SK-N-SH (cell line): ENCODE measurements around the gene OR8G5. TPM values are rescaled to one million over a fixed set of nuclear protein-coding genes. Genes with fewer than 3 reads are reported as not detected.

Experiments used
- CTCF ChIA-PET: fragments of 300-600, 350-600 bp; formaldehyde crosslinking; extraction: SDS; loops from one replicate; lab custom pipeline; 2021; lab: Yijun Ruan, JAX
- POLR2A ChIA-PET: fragments of 350-600 bp; sonication (Branson Sonifier 250); formaldehyde crosslinking; extraction: SDS; loops from one replicate; lab custom pipeline; 2020; ENCODE audit warnings: antibody characterized with exemption, inconsistent platforms; lab: Yijun Ruan, JAX
- DNase-seq: peaks from one replicate; pipeline ENCODE4 v3.0.0; 2012
- H2AFZ ChIP-seq: fragments of 200-600 bp; sonication (generic); 2 replicates; pipeline ENCODE4 v1.8.1; 2016; ENCODE audit warnings: antibody characterized with exemption, mild to moderate bottlenecking, low read depth
- H3F3A ChIP-seq: fragments of 200-600 bp; sonication (generic); replicated peaks from 2 replicates; pipeline ENCODE3; 2016; ENCODE audit warnings: antibody characterized with exemption, mild to moderate bottlenecking; ENCODE audit not compliant: insufficient read depth
- H3K27ac ChIP-seq, 2 experiments: fragments of 200-500 bp in 1 of 2; fragments of 200-600 bp in 1 of 2; sonication (Bioruptor generic) in 1 of 2; sonication (generic), shearing (Covaris generic) in 1 of 2; 2 replicates each; pipeline versions ENCODE4 v1.5.1 to v1.6.1; 2014 to 2016; ENCODE audit warnings: low read depth in 2 of 2, inconsistent platforms in 1 of 2, low read length in 1 of 2, mild to moderate bottlenecking in 1 of 2, mixed read lengths in 1 of 2
- H3K27me3 ChIP-seq: fragments of 200-600 bp; sonication (generic), shearing (Covaris generic); 2 replicates; pipeline ENCODE4 v1.6.1; 2016; ENCODE audit warnings: mixed run types; ENCODE audit not compliant: insufficient read depth
- H3K36me3 ChIP-seq, 2 experiments: fragments of 200-500 bp in 1 of 2; fragments of 200-600 bp in 1 of 2; sonication (Bioruptor generic) in 1 of 2; sonication (generic) in 1 of 2; replicated peaks in 1 of 2; 2 replicates each; pipeline versions ENCODE3 to v1.5.1; 2014 to 2016; ENCODE audit warnings: low read length in 1 of 2, mild to moderate bottlenecking in 1 of 2; ENCODE audit not compliant: insufficient read depth in 2 of 2, control insufficient read depth in 1 of 2
- H3K4me1 ChIP-seq, 2 experiments: fragments of 200-500 bp in 1 of 2; fragments of 200-600 bp in 1 of 2; sonication (Bioruptor generic) in 1 of 2; sonication (generic), shearing (Covaris generic) in 1 of 2; 2 replicates each; pipeline versions ENCODE4 v1.5.1 to v1.6.1; 2014 to 2016; ENCODE audit warnings: low read depth in 1 of 2, low read length in 1 of 2, mixed run types in 1 of 2; ENCODE audit not compliant: insufficient read depth in 2 of 2, control insufficient read depth in 1 of 2
- H3K4me2 ChIP-seq: fragments of 200-600 bp; sonication (generic), shearing (Covaris generic); 2 replicates; pipeline ENCODE4 v1.6.1; 2017; ENCODE audit warnings: mixed run types
- H3K4me3 ChIP-seq, 2 experiments: fragments of 200-500 bp in 1 of 2; fragments of 200-600 bp in 1 of 2; sonication (Bioruptor generic) in 1 of 2; sonication (generic), shearing (Covaris generic) in 1 of 2; 2 replicates each; pipeline versions ENCODE4 v1.5.1 to v1.8.1; 2014 to 2016; ENCODE audit warnings: low read depth in 2 of 2, inconsistent platforms in 1 of 2, low read length in 1 of 2, mild to moderate bottlenecking in 1 of 2, mixed read lengths in 1 of 2, moderate library complexity in 1 of 2
- H3K79me2 ChIP-seq: fragments of 200-600 bp; sonication (generic); 2 replicates; pipeline ENCODE4 v1.8.1; 2017; ENCODE audit warnings: mild to moderate bottlenecking; ENCODE audit not compliant: insufficient read depth
- H3K9ac ChIP-seq: fragments of 200-600 bp; sonication (generic); 2 replicates; pipeline ENCODE4 v1.6.1; 2017; ENCODE audit warnings: mixed run types
- H3K9me2 ChIP-seq: fragments of 200-600 bp; sonication (generic); 2 replicates; pipeline ENCODE4 v1.6.1; 2017; ENCODE audit warnings: mixed run types
- H3K9me3 ChIP-seq: fragments of 200-600 bp; sonication (generic); 2 replicates; pipeline ENCODE4 v1.6.1; 2017; ENCODE audit warnings: mixed run types, mild to moderate bottlenecking, moderate library complexity
- H4K20me1 ChIP-seq: fragments of 200-600 bp; sonication (generic); 2 replicates; pipeline ENCODE4 v1.6.1; 2017; ENCODE audit warnings: mild to moderate bottlenecking, mixed run types; ENCODE audit not compliant: insufficient read depth
- CHD2 ChIP-seq: fragments of 150-350 bp; IDR thresholded peaks from 2 replicates; pipeline ENCODE4 v1.6.1; 2018; ENCODE audit warnings: low read length; ENCODE audit not compliant: partially characterized antibody
- CTCF ChIP-seq: fragments of 200-600 bp; sonication (generic); IDR thresholded peaks from 2 replicates; pipeline ENCODE4 v1.6.1; 2017; ENCODE audit warnings: antibody characterized with exemption, mild to moderate bottlenecking, moderate library complexity
- ELF1 ChIP-seq: IDR thresholded peaks from 2 replicates; pipeline ENCODE4 v1.4.0; 2012
- FOSL2 ChIP-seq: IDR thresholded peaks from 2 replicates; pipeline ENCODE4 v1.4.0; 2012; ENCODE audit warnings: low read depth, mild to moderate bottlenecking, moderate library complexity, borderline replicate concordance
- FOXM1 ChIP-seq: IDR thresholded peaks from 2 replicates; pipeline ENCODE4 v1.4.0; 2012; ENCODE audit warnings: low read depth, mild to moderate bottlenecking
- GABPA ChIP-seq: IDR thresholded peaks from 2 replicates; pipeline ENCODE4 v1.4.0; 2012; ENCODE audit warnings: low read depth, mild to moderate bottlenecking
- GATA2 ChIP-seq: sonication (generic); formaldehyde crosslinking; IDR thresholded peaks from 2 replicates; pipeline ENCODE4 v1.5.0; 2020; ENCODE audit warnings: mild to moderate bottlenecking, missing genetic modification reagents
- IRF3 ChIP-seq: fragments of 150-350 bp; IDR thresholded peaks from 2 replicates; pipeline ENCODE4 v1.6.1; 2016; ENCODE audit warnings: mild to moderate bottlenecking, low read depth, low read length
- MAX ChIP-seq: IDR thresholded peaks from 2 replicates; pipeline ENCODE4 v1.4.0; 2012; ENCODE audit warnings: low read depth
- MXI1 ChIP-seq: IDR thresholded peaks from 2 replicates; pipeline ENCODE4 v1.6.1; 2012; ENCODE audit warnings: mild to moderate bottlenecking, low read depth, low read length, improper control_type of control experiment
- NFIC ChIP-seq: IDR thresholded peaks from 2 replicates; pipeline ENCODE4 v1.4.0; 2012; ENCODE audit warnings: borderline replicate concordance
- NRF1 ChIP-seq: IDR thresholded peaks from 2 replicates; pipeline ENCODE4 v1.6.1; 2012; ENCODE audit warnings: low read depth, mild to moderate bottlenecking, low read length
- POLR2AphosphoS5 ChIP-seq: IDR thresholded peaks from 2 replicates; pipeline ENCODE4 v1.6.1; 2012; ENCODE audit warnings: low read depth, low read length
- RCOR1 ChIP-seq: fragments of 150-350 bp; IDR thresholded peaks from 2 replicates; pipeline ENCODE4 v1.6.1; 2017; ENCODE audit warnings: antibody characterized with exemption, low read length
- RXRA ChIP-seq: IDR thresholded peaks from 2 replicates; pipeline ENCODE4 v1.4.0; 2012; ENCODE audit warnings: low read depth, mild to moderate bottlenecking, borderline replicate concordance
- SIN3A ChIP-seq: IDR thresholded peaks from 2 replicates; pipeline ENCODE4 v1.6.1; 2012; ENCODE audit warnings: low read depth, mild to moderate bottlenecking, low read length, moderate library complexity, borderline replicate concordance
- SMC3 ChIP-seq: IDR thresholded peaks from 2 replicates; pipeline ENCODE4 v1.6.1; 2012; ENCODE audit warnings: low read depth, low read length, improper control_type of control experiment
- TCF12 ChIP-seq: IDR thresholded peaks from 2 replicates; pipeline ENCODE4 v1.4.0; 2012
- YY1 ChIP-seq: IDR thresholded peaks from 2 replicates; pipeline ENCODE4 v1.4.0; 2012; ENCODE audit warnings: low read depth, mild to moderate bottlenecking
- WGBS: methylation state at CpG from one replicate; pipeline ENCODE4 v1.1.6; 2017; ENCODE audit warnings: low lambda C conversion rate; 5-methylcytosine and 5-hydroxymethylcytosine counted together
- polyA plus RNA-seq, 3 experiments: library from polyadenylated mRNA; depleted of rRNA; stranded (reverse); fragments of >200 nt; gene quantifications; 2 replicates each; pipeline ENCODE4 v1.2.3, GENCODE V29; 2012
- TF ChIP-seq, protein P1 (sequence below): fragments of 150-350 bp; IDR thresholded peaks from 2 replicates; pipeline ENCODE4 v1.6.1; 2017; ENCODE audit warnings: antibody characterized with exemption, low read length, low read depth, borderline replicate concordance

OR8G5 gene
- polyA plus RNA-seq, 1 of the 3 experiments (the other 2 are of a cell fraction) = not detected

- H3K4me1 ChIP-seq = no peaks in the 10 kb centered on the region
- TF ChIP-seq YY1 = no peak
- no peak for TF ChIP-seq SIN3A
- no peak for TF ChIP-seq NRF1
- no peak for TF ChIP-seq GATA2 (CRISPR knock-in tag)
- TF ChIP-seq CTCF = no peak
- no peak for TF ChIP-seq IRF3
- TF ChIP-seq ELF1 = no peak
- TF ChIP-seq GABPA = no peak
- TF ChIP-seq FOSL2 = no peak
- TF ChIP-seq RCOR1 = no peak
- TF ChIP-seq SMC3 = no peak
- no peaks in the 10 kb centered on the region for H3K79me2 ChIP-seq
- no peaks in the 10 kb centered on the region for H3K36me3 ChIP-seq
- WGBS = 45% methylated on average over 5 of the region's 5 CpGs
- no peak overlapping the region for H3K9ac ChIP-seq
- H3K9me3 ChIP-seq = no peaks in the 10 kb centered on the region
- H3K9me2 ChIP-seq = no peaks in the 10 kb centered on the region
- no peak overlapping the region for H3K4me3 ChIP-seq
- CTCF ChIA-PET = no interaction called here
- DNase-seq = no peak
- H3K27me3 ChIP-seq = no peaks in the 10 kb centered on the region; the same call in 1 of the 2 replicates
- H4K20me1 ChIP-seq = 0 out of 2 replicates have a peak, but pooled peaks cover 3% of the 10 kb centered on the region
- no peak overlapping the region for H3K27ac ChIP-seq
- no peak overlapping the region for H3K4me2 ChIP-seq
- no peak overlapping the region for H2AFZ ChIP-seq
- no peaks in the 10 kb centered on the region for H3F3A ChIP-seq
- POLR2A ChIA-PET = no interaction called here
These were observed 55.1 kb downstream of the OR8G5 start for GRCh38 chr11:124311269-124311668.

DNA sequence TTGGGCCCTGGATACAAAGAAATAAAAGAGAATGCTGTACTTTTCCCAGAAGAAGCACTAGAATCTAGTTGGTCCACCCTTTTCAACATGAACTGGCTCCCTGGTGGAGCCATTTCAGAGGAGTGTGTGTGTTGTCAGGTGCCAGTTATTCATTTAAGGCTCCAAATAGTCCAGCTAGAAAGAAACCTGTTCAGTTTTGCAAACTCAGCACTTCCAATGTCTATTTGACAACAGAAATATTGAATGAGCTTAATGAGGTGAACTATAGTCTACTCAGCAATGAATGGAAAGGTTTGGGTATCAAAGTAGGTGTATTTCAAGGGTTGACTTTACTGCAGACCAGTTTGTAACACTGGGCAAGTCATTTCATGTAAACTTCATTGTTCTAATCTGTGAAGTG is 55.5 kb downstream of the OR8G5 start:
- no peaks in the 10 kb centered on the region for H3K36me3 ChIP-seq
- no peaks in the 10 kb centered on the region for H3K79me2 ChIP-seq
- no peaks in the 10 kb centered on the region for H3K9me2 ChIP-seq
- H3K27ac ChIP-seq = no peak overlapping the region
- POLR2A ChIA-PET = no interaction called here
- H3K4me2 ChIP-seq = no peak overlapping the region
- H3K27me3 ChIP-seq = no peaks in the 10 kb centered on the region; the same call in 1 of the 2 replicates
- H3K4me3 ChIP-seq = no peak overlapping the region
- DNase-seq = no peak
- CTCF ChIA-PET = no interaction called here
- H3F3A ChIP-seq = no peaks in the 10 kb centered on the region
- H4K20me1 ChIP-seq = 0 out of 2 replicates have a peak, but pooled peaks cover 3% of the 10 kb centered on the region
- H3K9ac ChIP-seq = no peak overlapping the region
- H3K9me3 ChIP-seq = no peaks in the 10 kb centered on the region
- no peaks in the 10 kb centered on the region for H3K4me1 ChIP-seq
- no peak overlapping the region for H2AFZ ChIP-seq
- TF ChIP-seq CHD2 (no peak), POLR2AphosphoS5 (no peak), TCF12 (no peak), NRF1 (no peak), MXI1 (no peak), RXRA (no peak), MAX (no peak), NFIC (no peak), FOSL2 (no peak), SMC3 (no peak), GATA2 (CRISPR knock-in tag) (no peak), FOXM1 (no peak)
- TF ChIP-seq, protein P1, sequence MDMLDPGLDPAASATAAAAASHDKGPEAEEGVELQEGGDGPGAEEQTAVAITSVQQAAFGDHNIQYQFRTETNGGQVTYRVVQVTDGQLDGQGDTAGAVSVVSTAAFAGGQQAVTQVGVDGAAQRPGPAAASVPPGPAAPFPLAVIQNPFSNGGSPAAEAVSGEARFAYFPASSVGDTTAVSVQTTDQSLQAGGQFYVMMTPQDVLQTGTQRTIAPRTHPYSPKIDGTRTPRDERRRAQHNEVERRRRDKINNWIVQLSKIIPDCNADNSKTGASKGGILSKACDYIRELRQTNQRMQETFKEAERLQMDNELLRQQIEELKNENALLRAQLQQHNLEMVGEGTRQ = no peak
- TF ChIP-seq, all 33 proteins: peak for 0
